Uterus (tissue), 4 donors: ENCODE results near the gene GPR146. TPM values are rescaled to one million over a fixed set of nuclear protein-coding genes. Genes with fewer than 3 reads are reported as not detected.

Experiments
- DNase-seq, 2 donors: peaks; one replicate each; pipeline ENCODE4 v3.0.0-alpha.2; 2019 to 2020
- H3K27ac ChIP-seq, 2 donors: fragments of 200-600 bp; sonication (generic); 1 replicate in 1 of 2; 2 replicates in 1 of 2; pipeline ENCODE4 v1.5.1; 2016 to 2018
- H3K27me3 ChIP-seq, 2 donors: fragments of 200-600 bp; sonication (generic); one replicate each; pipeline ENCODE4 v1.5.1; 2018 to 2019; ENCODE audit warnings: control low read depth in 1 of 2
- H3K36me3 ChIP-seq, 2 donors: fragments of 200-600 bp; sonication (generic); one replicate each; pipeline ENCODE4 v1.5.1; 2019; ENCODE audit warnings: control low read depth in 1 of 2
- H3K4me1 ChIP-seq, 2 donors: fragments of 200-600 bp; sonication (generic); one replicate each; pipeline ENCODE4 v1.5.1; 2018 to 2019; ENCODE audit warnings: control low read depth in 1 of 2
- H3K4me3 ChIP-seq, 2 donors: fragments of 200-600 bp; sonication (generic); 1 replicate in 1 of 2; 2 replicates in 1 of 2; pipeline ENCODE4 v1.5.1; 2018 to 2019; ENCODE audit warnings: mild to moderate bottlenecking in 1 of 2
- H3K9me3 ChIP-seq, 2 donors: fragments of 200-600 bp; sonication (generic); one replicate each; pipeline ENCODE4 v1.5.1; 2019; ENCODE audit warnings: control low read depth in 1 of 2
- POLR2A ChIP-seq, 2 donors: fragments of 450-650 bp; IDR thresholded peaks; one replicate each; pipeline ENCODE4 v1.6.1; 2016; ENCODE audit warnings: antibody characterized with exemption in 2 of 2, mild to moderate bottlenecking in 1 of 2, moderate library complexity in 1 of 2
- intact Hi-C: fragments of 100-400 bp; cut with DNase I; formaldehyde crosslinking; loops from one replicate; pipeline ENCODE4 v1.15.1; 2023; ENCODE audit warnings: low total_unique reads
- total RNA-seq, 4 donors: library from RNA; depleted of rRNA in 3 of 4; stranded (reverse); fragments of >200 nt in 3 of 4; gene quantifications; one replicate each; pipeline versions ENCODE4 v1.1.0 to v1.2.4, GENCODE V29; 2014 to 2023
- TF ChIP-seq, protein P1 (sequence below), 4 experiments: fragments of 200-600 bp in 2 of 4; fragments of 450-650 bp in 2 of 4; sonication (generic) in 2 of 4; IDR thresholded peaks; one replicate each; pipeline ENCODE4 v1.5.1; 2016 to 2019; ENCODE audit warnings: antibody characterized with exemption in 4 of 4, mild to moderate bottlenecking in 2 of 4, moderate library complexity in 1 of 4
- donor health status: DM: yes; HTN: yes; CAD: no.

GPR146 gene
- total RNA-seq, 4 donors from 2014 or later = 10.0 to 110 (median 32.9) TPM

DNA sequence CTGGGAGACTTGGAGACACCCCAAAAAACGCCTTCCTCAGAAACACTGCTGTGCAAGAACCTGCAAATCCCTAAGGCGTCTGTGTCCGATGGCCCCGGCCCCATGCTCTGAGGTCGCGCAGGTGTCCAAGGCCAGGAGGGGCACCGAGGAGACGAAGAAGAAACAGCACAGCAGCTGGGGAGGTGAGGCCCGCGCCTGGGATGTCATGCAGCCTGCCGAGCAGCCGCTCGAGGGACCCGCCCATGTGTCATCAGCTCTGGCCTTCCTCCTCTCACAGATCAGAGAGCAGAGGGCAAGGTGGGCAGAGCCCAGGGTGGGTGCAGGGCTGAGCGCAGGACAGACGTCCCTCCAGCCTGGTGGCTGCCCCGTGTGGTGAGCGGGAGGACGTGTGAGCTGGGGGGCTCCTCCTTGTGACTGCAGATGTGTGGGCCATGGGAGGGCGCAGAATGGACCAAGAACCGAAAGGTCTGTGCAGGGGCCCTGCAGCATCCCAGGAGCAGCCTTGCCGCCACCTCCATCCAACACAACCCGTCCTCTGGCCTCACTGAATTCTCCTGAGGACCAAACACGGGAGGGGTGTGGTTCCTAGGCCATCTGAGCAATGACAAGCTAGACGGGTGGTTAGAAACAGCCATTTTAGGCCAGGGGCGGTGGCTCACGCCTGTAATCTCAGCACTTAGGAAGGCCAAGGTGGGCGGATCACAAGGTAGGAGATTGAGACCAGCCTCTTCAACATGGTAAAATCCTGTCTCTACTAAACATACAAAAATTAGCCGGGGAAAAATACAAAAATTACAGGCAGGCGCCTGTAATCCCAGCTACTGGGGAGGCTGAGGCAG is 30.5 kb downstream of the GPR146 start:
- H3K4me3 ChIP-seq = no peak overlapping the region
- H3K4me1 ChIP-seq = peaks cover 0 to 11% of the 10 kb centered on the region in 2 donors
- no peaks in the 10 kb centered on the region for H3K36me3 ChIP-seq
- H3K27me3 ChIP-seq = no peaks in the 10 kb centered on the region
- TF ChIP-seq POLR2A (IDR thresholded peaks at IDR 0.05) = no peak
- TF ChIP-seq, protein P1, sequence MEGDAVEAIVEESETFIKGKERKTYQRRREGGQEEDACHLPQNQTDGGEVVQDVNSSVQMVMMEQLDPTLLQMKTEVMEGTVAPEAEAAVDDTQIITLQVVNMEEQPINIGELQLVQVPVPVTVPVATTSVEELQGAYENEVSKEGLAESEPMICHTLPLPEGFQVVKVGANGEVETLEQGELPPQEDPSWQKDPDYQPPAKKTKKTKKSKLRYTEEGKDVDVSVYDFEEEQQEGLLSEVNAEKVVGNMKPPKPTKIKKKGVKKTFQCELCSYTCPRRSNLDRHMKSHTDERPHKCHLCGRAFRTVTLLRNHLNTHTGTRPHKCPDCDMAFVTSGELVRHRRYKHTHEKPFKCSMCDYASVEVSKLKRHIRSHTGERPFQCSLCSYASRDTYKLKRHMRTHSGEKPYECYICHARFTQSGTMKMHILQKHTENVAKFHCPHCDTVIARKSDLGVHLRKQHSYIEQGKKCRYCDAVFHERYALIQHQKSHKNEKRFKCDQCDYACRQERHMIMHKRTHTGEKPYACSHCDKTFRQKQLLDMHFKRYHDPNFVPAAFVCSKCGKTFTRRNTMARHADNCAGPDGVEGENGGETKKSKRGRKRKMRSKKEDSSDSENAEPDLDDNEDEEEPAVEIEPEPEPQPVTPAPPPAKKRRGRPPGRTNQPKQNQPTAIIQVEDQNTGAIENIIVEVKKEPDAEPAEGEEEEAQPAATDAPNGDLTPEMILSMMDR (IDR thresholded peaks at IDR 0.05) = no peak
- intact Hi-C loops = no loop called here
- H3K9me3 ChIP-seq = no peaks in the 10 kb centered on the region
- DNase-seq = no peak
- no peak overlapping the region for H3K27ac ChIP-seq

DNA sequence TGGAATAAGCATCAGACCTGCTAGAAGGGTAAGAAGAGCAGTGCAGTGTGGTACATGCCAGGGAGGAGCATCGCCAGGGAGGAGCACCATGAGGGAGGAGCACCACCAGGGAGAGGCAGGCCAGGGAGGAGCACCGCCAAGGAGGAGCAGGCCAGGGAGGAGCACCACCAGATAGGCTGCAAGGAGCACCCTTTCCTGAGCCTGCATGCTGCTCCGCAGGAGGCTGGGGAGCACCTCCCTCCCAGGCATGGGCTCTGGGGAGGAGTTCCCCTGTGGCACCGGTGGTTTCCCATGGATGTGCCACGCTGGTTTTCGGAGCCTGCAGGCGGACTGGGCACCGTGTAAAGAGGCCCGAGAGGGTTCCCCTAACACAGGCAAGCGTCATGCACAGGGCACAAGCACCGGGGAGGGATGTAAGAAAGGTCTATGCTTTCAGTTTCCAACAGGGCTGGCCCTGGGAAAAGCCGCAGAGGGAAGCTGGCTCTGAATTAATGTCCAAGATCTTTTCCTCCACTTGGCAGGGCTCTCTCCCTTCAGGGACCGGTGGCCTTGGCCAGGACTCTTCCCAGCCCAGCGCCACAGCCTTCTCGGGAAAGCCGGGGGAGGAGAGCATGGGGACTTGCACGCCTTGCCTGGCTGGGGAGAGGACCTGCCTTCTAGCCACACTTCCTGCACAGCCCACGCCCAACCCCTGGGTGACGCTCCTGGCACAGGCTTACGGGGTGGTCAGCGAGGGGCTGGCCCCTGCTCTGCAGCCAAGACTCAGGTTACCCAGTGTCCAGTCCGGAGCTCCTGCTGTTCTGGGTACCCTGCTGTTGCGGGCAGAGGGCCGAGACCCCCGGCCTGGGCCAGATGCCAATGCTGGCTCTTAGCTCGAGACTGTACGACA is 32.1 kb downstream of the GPR146 start:
- TF ChIP-seq, protein P1 (IDR thresholded peaks at IDR 0.05) = no peak
- no peak for TF ChIP-seq POLR2A (IDR thresholded peaks at IDR 0.05)

DNA sequence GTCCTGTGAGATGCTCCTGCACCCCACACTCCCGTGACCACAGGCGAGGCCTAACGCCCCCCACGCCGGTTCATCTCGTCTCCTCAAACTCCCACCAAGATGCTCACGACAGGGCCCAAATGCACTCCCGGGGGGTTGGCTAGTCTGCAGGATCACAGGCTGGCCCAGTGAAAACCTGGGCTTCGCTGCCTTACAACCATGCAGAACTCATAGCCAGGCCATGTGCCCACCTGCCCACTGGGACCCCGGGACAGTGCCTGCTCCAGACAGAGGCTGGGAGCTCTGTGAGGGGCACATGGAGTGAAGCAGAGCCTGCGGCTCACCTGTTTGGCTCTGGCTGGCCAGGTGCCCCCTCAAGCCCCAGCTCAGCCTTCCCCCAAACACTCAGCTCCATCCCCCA is 34.2 kb downstream of the GPR146 start:
- Histone ChIP-seq H3K36me3 (no peaks in the 10 kb centered on the region), H3K27ac (peak overlapping the region in 1 of 2 donors; percentile 55), H3K27me3 (no peaks in the 10 kb centered on the region), H3K4me1 (peaks cover 0 to 11% of the 10 kb centered on the region in 2 donors), H3K4me3 (no peak overlapping the region), H3K9me3 (no peaks in the 10 kb centered on the region)
- intact Hi-C loops = no loop called here
- TF ChIP-seq, protein P1 (IDR thresholded peaks at IDR 0.05) = no peak
- TF ChIP-seq POLR2A (IDR thresholded peaks at IDR 0.05) = no peak
- DNase-seq = no peak

More for the DNA sequence above, 32.1 kb downstream of the GPR146 start:
- no peaks in the 10 kb centered on the region for H3K27me3 ChIP-seq
- H3K9me3 ChIP-seq = no peaks in the 10 kb centered on the region
- intact Hi-C loops = no loop called here
- no peaks in the 10 kb centered on the region for H3K36me3 ChIP-seq
- no peak for DNase-seq
- H3K4me1 ChIP-seq = peaks cover 0 to 11% of the 10 kb centered on the region in 2 donors
- peak overlapping the region; percentile 31 to 55 for H3K27ac ChIP-seq
- no peak overlapping the region for H3K4me3 ChIP-seq

DNA sequence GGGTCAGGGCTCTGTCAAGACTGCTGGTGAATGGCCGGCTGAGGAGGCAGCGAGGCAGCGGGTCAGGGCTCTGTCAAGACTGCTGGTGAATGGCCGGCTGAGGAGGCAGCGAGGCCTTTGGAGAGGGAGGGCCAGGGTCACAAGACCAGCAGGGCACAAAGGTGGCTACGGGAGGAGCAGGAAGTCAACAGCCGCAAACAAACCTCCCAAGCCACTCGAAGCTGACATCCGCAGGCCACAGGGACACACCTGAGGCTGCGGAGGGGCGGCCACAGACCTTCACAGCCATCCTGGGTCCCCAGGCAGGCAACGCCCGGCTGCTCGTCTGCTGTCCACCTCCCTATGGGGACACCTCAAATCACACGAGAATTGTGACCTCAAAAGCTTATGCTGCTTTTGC is 34.6 kb downstream of the GPR146 start:
- Histone ChIP-seq H3K9me3 (no peaks in the 10 kb centered on the region), H3K36me3 (no peaks in the 10 kb centered on the region), H3K4me3 (no peak overlapping the region), H3K27me3 (no peaks in the 10 kb centered on the region), H3K4me1 (peaks cover 0 to 11% of the 10 kb centered on the region in 2 donors), H3K27ac (no peak overlapping the region)
- no peak for DNase-seq
- intact Hi-C loops = no loop called here
- TF ChIP-seq POLR2A (IDR thresholded peaks at IDR 0.05) = no peak
- TF ChIP-seq, protein P1 (IDR thresholded peaks at IDR 0.05) = no peak
